Panc1 (cell line): Measurements from ENCODE around the gene CFP. TPM values are rescaled to one million over a fixed set of nuclear protein-coding genes. Genes with fewer than 3 reads are reported as not detected.
"Not testable (repeated sequence)": the region's sequence is repeated elsewhere in the genome, so short reads cannot be mapped to it uniquely, and the experiment has no call there.

ENCODE experiments used
- ATAC-seq: fragments of 200-7000 bp; cut with Tn5 transposase; 2 replicates; pipeline ENCODE4 v1.9.1; 2020; ENCODE audit warnings: mild to moderate bottlenecking, moderate library complexity
- Bru-seq: library from RNA; stranded (reverse); fragments of 400-500 nt; gene quantifications from one replicate; lab custom pipeline; 2021; lab: Mats Ljungman, UMichigan
- BruChase-seq, 2 experiments: library from RNA; stranded (reverse); fragments of 400-500 nt; gene quantifications; one replicate each; lab custom pipeline; 2021; lab: Mats Ljungman, UMichigan
- BruUV-seq: library from RNA; stranded (reverse); fragments of 400-500 nt; replicated peaks from 2 replicates; lab custom pipeline; 2021; lab: Mats Ljungman, UMichigan
- CTCF ChIA-PET: fragments of 300-600 bp; sonication (Branson Sonifier 250); formaldehyde crosslinking; loops from one replicate; lab custom pipeline; 2022; ENCODE audit warnings: antibody characterized with exemption; lab: Charles Lee
- POLR2A ChIA-PET: fragments of 300-600 bp; sonication (Branson Sonifier 250); formaldehyde crosslinking; loops from one replicate; lab custom pipeline; 2022; ENCODE audit warnings: antibody characterized with exemption; lab: Charles Lee
- DNase-seq: peaks from one replicate; pipeline ENCODE4 v3.0.0-alpha.2; 2010; ENCODE audit warnings: low read depth, low spot score
- H3K27ac ChIP-seq: 2 replicates; pipeline ENCODE4 v1.5.1; 2011; ENCODE audit warnings: mild to moderate bottlenecking, low read length, inconsistent platforms
- H3K27me3 ChIP-seq: fragments of 200-500 bp; sonication (Bioruptor generic); 2 replicates; pipeline ENCODE4 v1.6.0; 2014; ENCODE audit warnings: low read length, inconsistent platforms; ENCODE audit not compliant: control insufficient read depth, insufficient read depth
- H3K36me3 ChIP-seq: fragments of 200-500 bp; sonication (Bioruptor generic); 2 replicates; pipeline ENCODE4 v1.5.1; 2014; ENCODE audit warnings: inconsistent platforms, mild to moderate bottlenecking, low read length, moderate library complexity; ENCODE audit not compliant: control insufficient read depth, insufficient read depth
- H3K4me1 ChIP-seq: 2 replicates; pipeline ENCODE4 v1.5.1; 2011; ENCODE audit warnings: inconsistent platforms, mild to moderate bottlenecking, low read length, moderate library complexity; ENCODE audit not compliant: control insufficient read depth, insufficient read depth
- H3K4me3 ChIP-seq, 2 experiments: 2 replicates each; pipeline ENCODE4 v1.5.1; 2011 to 2012; ENCODE audit warnings: low read depth in 2 of 2, low read length in 2 of 2, mild to moderate bottlenecking in 2 of 2, inconsistent platforms in 1 of 2, moderate library complexity in 1 of 2
- H3K9me3 ChIP-seq: fragments of 200-500 bp; sonication (Bioruptor generic); 2 replicates; pipeline ENCODE4 v1.5.1; 2014; ENCODE audit warnings: low read depth, mild to moderate bottlenecking, inconsistent platforms, low read length, moderate library complexity; ENCODE audit not compliant: control insufficient read depth, insufficient read depth
- POLR2AphosphoS5 ChIP-seq: IDR thresholded peaks from 2 replicates; pipeline ENCODE4 v1.6.1; 2012; ENCODE audit warnings: mild to moderate bottlenecking, low read depth, low read length, moderate library complexity
- SIN3A ChIP-seq: IDR thresholded peaks from 2 replicates; pipeline ENCODE4 v1.6.1; 2012; ENCODE audit warnings: low read depth, mild to moderate bottlenecking, low read length, moderate library complexity, borderline replicate concordance; ENCODE audit not compliant: insufficient read depth
- TCF7L2 ChIP-seq: IDR thresholded peaks from 2 replicates; pipeline ENCODE4 v1.6.1; 2011; ENCODE audit warnings: mild to moderate bottlenecking, low read depth, low read length, inconsistent platforms
- in situ Hi-C: cut with HindIII; loops from 2 replicates; pipeline ENCODE4 v1.10.0; 2016; ENCODE audit warnings: low sequenced_read_pairs, low pct_unique_long_range_greater_than_20kb
- intact Hi-C: fragments of 100-400 bp; cut with micrococcal nuclease; formaldehyde crosslinking; loops from one replicate; pipeline ENCODE4 v1.10.0; 2022; ENCODE audit not compliant: unreplicated experiment
- long read RNA-seq: library from polyadenylated mRNA; unstranded; transcript quantifications from one replicate; pipeline ENCODE4 v2.0.0, GENCODE V29; 2021; ENCODE audit not compliant: unreplicated experiment
- polyA plus RNA-seq: library from polyadenylated mRNA; unstranded; fragments of >200 nt; gene quantifications from one replicate; pipeline ENCODE4 v1.2.1, GENCODE V29; 2012; ENCODE audit warnings: missing spikeins; ENCODE audit not compliant: insufficient read length
- total RNA-seq: library from RNA; stranded (reverse); gene quantifications from one replicate; pipeline ENCODE4 v1.2.1, GENCODE V29; 2021; ENCODE audit not compliant: unreplicated experiment
- TF ChIP-seq, protein P1 (sequence below), 2 experiments: IDR thresholded peaks; 2 replicates each; pipeline ENCODE4 v1.6.1; 2011 to 2012; ENCODE audit warnings: low read depth in 2 of 2, control low read depth in 1 of 2, low read length in 1 of 2, mild to moderate bottlenecking in 1 of 2, moderate library complexity in 1 of 2; ENCODE audit not compliant: insufficient read depth in 1 of 2
- TF ChIP-seq, protein P2 (sequence below): fragments of 450-650 bp; IDR thresholded peaks from 2 replicates; pipeline ENCODE4 v1.5.1; 2017; ENCODE audit warnings: mild to moderate bottlenecking

Gene CFP
- 0.59 TPM for total RNA-seq
- polyA plus RNA-seq = 0.94 TPM
- Bru-seq, nascent RNA = percentile 38 among the genes with signal in this experiment
- BruChase-seq, experiment 1, labeled RNA remaining after a 2-hour chase = percentile 44 among the genes with signal in this experiment
- percentile 45 among the genes with signal in this experiment for BruChase-seq, experiment 2, labeled RNA remaining after a 6-hour chase
- long read RNA-seq = 0 reads

DNA sequence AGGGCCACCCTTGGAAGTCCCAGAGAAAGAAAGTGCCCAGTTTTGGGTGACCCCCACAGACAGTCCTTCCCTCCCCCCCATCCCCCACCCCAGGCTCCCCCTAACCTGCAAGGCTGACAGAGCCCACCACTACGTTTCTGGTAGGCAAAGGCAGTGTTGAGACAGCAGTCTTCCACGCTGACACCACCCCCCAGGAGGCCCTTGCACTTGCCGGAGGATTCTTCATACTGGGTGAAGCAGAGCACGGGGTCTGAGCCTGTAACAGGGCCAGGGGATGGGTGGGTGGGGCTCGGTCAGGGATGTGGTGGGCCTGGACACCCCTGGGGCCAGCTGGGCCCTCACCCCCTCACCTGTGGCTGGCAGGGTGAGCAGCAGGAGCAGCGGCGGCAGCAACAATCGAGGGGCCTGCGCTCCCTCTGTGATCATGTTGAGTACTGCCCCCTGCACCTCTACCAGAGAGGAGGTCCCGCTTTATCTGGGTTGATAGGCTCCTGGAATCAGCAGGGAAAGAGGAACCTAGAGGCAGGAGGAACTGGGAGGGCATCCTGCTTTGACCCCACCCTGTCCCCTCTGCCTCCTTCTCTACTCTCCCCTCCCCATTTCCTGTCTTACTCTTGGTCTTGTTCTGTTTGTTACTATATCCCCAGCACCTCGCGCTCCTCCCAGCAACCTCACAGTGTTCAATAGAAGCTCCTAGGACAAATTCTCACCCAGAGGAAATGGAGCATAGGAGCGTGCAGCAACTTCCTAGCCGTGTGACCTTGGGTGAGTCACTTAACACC lies at the start of gene CFP:
CFP (minus strand) TSS at position 512 of the 782 bp plus-strand sequence; CDS start at position 426, 86 bp downstream.
- Histone ChIP-seq H3K27me3 (no peaks in the 10 kb centered on the region), H3K27ac (no peak within 1 kb of the TSS), H3K4me1 (no peaks in the 10 kb centered on the region; the same call in 1 of the 2 replicates), H3K9me3 (no peaks in the 10 kb centered on the region), H3K36me3 (no peaks in the 10 kb centered on the region), H3K4me3 (no peak within 1 kb of the TSS)
- ChIA-PET POLR2A (no interaction called here), CTCF (no interaction called here)
- ATAC-seq = no peak
- no TSS peak for BruUV-seq
- intact Hi-C loops (no loop called here), in situ Hi-C loops (no loop called here)
- TF ChIP-seq, protein P1, sequence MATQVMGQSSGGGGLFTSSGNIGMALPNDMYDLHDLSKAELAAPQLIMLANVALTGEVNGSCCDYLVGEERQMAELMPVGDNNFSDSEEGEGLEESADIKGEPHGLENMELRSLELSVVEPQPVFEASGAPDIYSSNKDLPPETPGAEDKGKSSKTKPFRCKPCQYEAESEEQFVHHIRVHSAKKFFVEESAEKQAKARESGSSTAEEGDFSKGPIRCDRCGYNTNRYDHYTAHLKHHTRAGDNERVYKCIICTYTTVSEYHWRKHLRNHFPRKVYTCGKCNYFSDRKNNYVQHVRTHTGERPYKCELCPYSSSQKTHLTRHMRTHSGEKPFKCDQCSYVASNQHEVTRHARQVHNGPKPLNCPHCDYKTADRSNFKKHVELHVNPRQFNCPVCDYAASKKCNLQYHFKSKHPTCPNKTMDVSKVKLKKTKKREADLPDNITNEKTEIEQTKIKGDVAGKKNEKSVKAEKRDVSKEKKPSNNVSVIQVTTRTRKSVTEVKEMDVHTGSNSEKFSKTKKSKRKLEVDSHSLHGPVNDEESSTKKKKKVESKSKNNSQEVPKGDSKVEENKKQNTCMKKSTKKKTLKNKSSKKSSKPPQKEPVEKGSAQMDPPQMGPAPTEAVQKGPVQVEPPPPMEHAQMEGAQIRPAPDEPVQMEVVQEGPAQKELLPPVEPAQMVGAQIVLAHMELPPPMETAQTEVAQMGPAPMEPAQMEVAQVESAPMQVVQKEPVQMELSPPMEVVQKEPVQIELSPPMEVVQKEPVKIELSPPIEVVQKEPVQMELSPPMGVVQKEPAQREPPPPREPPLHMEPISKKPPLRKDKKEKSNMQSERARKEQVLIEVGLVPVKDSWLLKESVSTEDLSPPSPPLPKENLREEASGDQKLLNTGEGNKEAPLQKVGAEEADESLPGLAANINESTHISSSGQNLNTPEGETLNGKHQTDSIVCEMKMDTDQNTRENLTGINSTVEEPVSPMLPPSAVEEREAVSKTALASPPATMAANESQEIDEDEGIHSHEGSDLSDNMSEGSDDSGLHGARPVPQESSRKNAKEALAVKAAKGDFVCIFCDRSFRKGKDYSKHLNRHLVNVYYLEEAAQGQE (IDR thresholded peaks at IDR 0.05; ENCODE audit: insufficient read depth in 1 of 2, low read depth in 2 of 2, low read length in 1 of 2) = no peak
- TF ChIP-seq, protein P2, sequence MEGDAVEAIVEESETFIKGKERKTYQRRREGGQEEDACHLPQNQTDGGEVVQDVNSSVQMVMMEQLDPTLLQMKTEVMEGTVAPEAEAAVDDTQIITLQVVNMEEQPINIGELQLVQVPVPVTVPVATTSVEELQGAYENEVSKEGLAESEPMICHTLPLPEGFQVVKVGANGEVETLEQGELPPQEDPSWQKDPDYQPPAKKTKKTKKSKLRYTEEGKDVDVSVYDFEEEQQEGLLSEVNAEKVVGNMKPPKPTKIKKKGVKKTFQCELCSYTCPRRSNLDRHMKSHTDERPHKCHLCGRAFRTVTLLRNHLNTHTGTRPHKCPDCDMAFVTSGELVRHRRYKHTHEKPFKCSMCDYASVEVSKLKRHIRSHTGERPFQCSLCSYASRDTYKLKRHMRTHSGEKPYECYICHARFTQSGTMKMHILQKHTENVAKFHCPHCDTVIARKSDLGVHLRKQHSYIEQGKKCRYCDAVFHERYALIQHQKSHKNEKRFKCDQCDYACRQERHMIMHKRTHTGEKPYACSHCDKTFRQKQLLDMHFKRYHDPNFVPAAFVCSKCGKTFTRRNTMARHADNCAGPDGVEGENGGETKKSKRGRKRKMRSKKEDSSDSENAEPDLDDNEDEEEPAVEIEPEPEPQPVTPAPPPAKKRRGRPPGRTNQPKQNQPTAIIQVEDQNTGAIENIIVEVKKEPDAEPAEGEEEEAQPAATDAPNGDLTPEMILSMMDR = no peak
- TF ChIP-seq TCF7L2 = no peak
- TF ChIP-seq POLR2AphosphoS5 = no peak
- no peak for TF ChIP-seq SIN3A
- no peak for DNase-seq

DNA sequence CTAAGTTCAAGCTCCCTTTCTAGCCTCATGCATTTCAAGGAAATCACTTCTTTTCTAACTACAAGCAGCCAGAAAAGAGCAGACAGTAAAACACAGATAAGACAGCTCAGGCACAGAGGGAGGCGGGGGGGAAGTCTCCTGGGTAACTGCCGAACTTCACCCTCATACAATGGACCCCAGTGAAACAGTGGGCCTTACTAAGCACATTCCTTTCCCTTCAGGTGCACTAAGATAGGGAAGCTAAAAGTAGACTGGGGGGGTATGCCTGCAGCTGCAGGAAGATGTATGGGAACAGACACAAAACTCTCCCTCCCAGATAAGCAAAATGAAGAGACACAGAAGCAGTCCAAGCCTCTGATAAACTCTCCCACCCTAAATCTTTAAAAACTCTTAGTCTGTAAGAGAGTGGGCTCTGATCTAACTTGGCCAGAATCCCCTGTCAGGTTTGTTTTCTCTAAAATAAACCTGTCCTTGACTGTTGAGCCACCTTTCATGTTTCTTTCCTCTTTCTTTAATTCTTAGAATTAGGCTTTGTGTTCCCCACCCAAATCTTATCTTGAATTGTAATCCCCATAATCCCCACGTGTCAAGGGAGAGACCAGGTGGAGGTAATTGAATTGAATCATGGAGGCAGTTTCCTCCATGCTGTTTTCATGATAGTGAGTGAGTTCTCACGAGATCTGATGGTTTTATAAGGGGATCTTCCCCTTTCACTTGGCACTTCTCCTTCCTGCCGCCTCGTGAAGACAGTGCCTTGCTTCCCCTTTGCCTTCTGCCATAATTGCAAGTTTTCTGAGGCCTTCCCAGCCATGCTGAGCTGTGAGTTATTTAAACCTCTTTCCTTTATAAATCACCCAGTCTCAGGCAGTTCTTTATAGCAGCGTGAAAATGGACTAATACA lies 46.5 kb upstream of the CFP start:
- BruUV-seq, H3K4me1 ChIP-seq, in situ Hi-C loops, CTCF ChIA-PET, POLR2A ChIA-PET, ATAC-seq, intact Hi-C loops, DNase-seq, H3K27ac ChIP-seq, H3K9me3 ChIP-seq, H3K27me3 ChIP-seq, H3K36me3 ChIP-seq, H3K4me3 ChIP-seq: not testable (repeated sequence)
